Left ventricle myocardium inferior (tissue), 1 donor: ENCODE data around the gene TTC39A. TPM values are rescaled to one million over a fixed set of nuclear protein-coding genes. Genes with fewer than 3 reads are reported as not detected.

Source experiments
- DNase-seq: peaks from one replicate; pipeline ENCODE4 v3.0.0-alpha.2; 2020
- H3K27ac ChIP-seq: fragments of 200-600 bp; replicated peaks from 2 replicates; pipeline ENCODE4 v1.8.0; 2021
- H3K27me3 ChIP-seq: fragments of 200-600 bp; 2 replicates; pipeline ENCODE4 v1.8.0; 2021; ENCODE audit warnings: low read depth
- H3K36me3 ChIP-seq: fragments of 200-600 bp; 2 replicates; pipeline ENCODE4 v1.8.0; 2021
- H3K4me1 ChIP-seq: fragments of 200-600 bp; 2 replicates; pipeline ENCODE4 v1.8.0; 2021
- H3K4me3 ChIP-seq: fragments of 200-600 bp; 2 replicates; pipeline ENCODE4 v1.8.0; 2021; ENCODE audit warnings: mild to moderate bottlenecking, moderate library complexity
- H3K9me3 ChIP-seq: fragments of 200-600 bp; replicated peaks from 2 replicates; pipeline ENCODE4 v1.8.0; 2021
- intact Hi-C: fragments of 100-400 bp; cut with micrococcal nuclease; formaldehyde crosslinking; loops from one replicate; pipeline ENCODE4 v1.11.0; 2022
- total RNA-seq: library from RNA; stranded (reverse); fragmentation: NEBNext Ultra II Directional; extraction: Animal tissue kit (Norgen Biotek cat#: 25700); gene quantifications from one replicate; pipeline ENCODE4 v1.2.1, GENCODE V29; 2021
- TF ChIP-seq, protein P1 (sequence below): fragments of 200-600 bp; IDR thresholded peaks from 2 replicates; pipeline ENCODE4 v1.8.0; 2021; ENCODE audit warnings: antibody characterized with exemption, mild to moderate bottlenecking, borderline replicate concordance
- donor health status: DM: no; HTN: yes; CAD: no; lungs with severe emphysema.

Gene TTC39A
- total RNA-seq, 1 donor from 2014 or later: 25.7 TPM

GRCh38 chr1:51365774-51366173 lies 35.4 kb upstream of the TTC39A start:
- TF ChIP-seq, protein P1, sequence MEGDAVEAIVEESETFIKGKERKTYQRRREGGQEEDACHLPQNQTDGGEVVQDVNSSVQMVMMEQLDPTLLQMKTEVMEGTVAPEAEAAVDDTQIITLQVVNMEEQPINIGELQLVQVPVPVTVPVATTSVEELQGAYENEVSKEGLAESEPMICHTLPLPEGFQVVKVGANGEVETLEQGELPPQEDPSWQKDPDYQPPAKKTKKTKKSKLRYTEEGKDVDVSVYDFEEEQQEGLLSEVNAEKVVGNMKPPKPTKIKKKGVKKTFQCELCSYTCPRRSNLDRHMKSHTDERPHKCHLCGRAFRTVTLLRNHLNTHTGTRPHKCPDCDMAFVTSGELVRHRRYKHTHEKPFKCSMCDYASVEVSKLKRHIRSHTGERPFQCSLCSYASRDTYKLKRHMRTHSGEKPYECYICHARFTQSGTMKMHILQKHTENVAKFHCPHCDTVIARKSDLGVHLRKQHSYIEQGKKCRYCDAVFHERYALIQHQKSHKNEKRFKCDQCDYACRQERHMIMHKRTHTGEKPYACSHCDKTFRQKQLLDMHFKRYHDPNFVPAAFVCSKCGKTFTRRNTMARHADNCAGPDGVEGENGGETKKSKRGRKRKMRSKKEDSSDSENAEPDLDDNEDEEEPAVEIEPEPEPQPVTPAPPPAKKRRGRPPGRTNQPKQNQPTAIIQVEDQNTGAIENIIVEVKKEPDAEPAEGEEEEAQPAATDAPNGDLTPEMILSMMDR: no peak
- intact Hi-C loops: no loop called here
- H3K36me3 ChIP-seq: peaks cover 62% of the 10 kb centered on the region
- no peaks in the 10 kb centered on the region for H3K4me1 ChIP-seq
- no peak overlapping the region for H3K4me3 ChIP-seq
- no peaks in the 10 kb centered on the region for H3K27me3 ChIP-seq
- H3K27ac ChIP-seq: no peak overlapping the region
- H3K9me3 ChIP-seq: no peaks in the 10 kb centered on the region
- DNase-seq: no peak

GRCh38 chr1:51359879-51360278 lies 29.5 kb upstream of the TTC39A start:
- DNase-seq: no peak
- Histone ChIP-seq H3K4me3 (no peak overlapping the region), H3K4me1 (no peaks in the 10 kb centered on the region), H3K27ac (no peak overlapping the region), H3K9me3 (no peaks in the 10 kb centered on the region), H3K36me3 (peaks cover 93% of the 10 kb centered on the region), H3K27me3 (no peaks in the 10 kb centered on the region)
- intact Hi-C loops: no loop called here
- TF ChIP-seq, protein P1: no peak

DNA sequence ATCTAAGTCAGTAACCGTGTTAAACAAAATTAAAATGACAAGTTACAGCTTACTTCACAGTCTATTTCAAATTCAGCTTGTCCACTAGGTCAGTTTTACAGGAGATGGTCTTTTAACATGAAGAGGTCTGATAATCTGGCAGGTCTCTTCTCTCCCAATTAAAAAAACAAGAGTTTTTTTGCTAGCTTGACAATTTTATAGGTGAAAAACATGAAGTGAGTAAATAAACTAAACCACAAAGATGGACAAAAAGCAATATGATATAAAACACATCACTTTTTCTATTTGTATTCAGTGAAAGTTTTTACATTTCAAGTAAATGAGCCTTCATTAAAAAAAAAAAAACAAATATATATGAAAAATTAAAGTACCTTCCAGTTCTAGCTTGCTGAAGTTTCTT lies 25.0 kb upstream of the TTC39A start:
- no peak overlapping the region for H3K4me3 ChIP-seq
- peaks cover 64% of the 10 kb centered on the region for H3K36me3 ChIP-seq
- intact Hi-C loops: no loop called here
- H3K9me3 ChIP-seq: no peaks in the 10 kb centered on the region
- H3K27me3 ChIP-seq: no peaks in the 10 kb centered on the region
- H3K4me1 ChIP-seq: no peaks in the 10 kb centered on the region
- H3K27ac ChIP-seq: no peak overlapping the region
- DNase-seq: no peak
- TF ChIP-seq, protein P1: no peak

- H3K36me3 ChIP-seq: peaks cover 54% of the 10 kb centered on the region
- intact Hi-C loops: no loop called here
- H3K4me3 ChIP-seq: no peak overlapping the region
- no peak overlapping the region for H3K27ac ChIP-seq
- no peaks in the 10 kb centered on the region for H3K27me3 ChIP-seq
- H3K9me3 ChIP-seq: no peaks in the 10 kb centered on the region
- TF ChIP-seq, protein P1: no peak
- H3K4me1 ChIP-seq: no peaks in the 10 kb centered on the region
- DNase-seq: no peak
These were observed 24.1 kb upstream of the TTC39A start for GRCh38 chr1:51354416-51354815.

GRCh38 chr1:51351907-51352306 lies 21.5 kb upstream of the TTC39A start:
- DNase-seq: no peak
- Histone ChIP-seq H3K36me3 (peaks cover 36% of the 10 kb centered on the region), H3K27ac (no peak overlapping the region), H3K4me3 (no peak overlapping the region), H3K27me3 (no peaks in the 10 kb centered on the region), H3K4me1 (no peaks in the 10 kb centered on the region), H3K9me3 (no peaks in the 10 kb centered on the region)
- intact Hi-C loops: no loop called here
- TF ChIP-seq, protein P1: no peak

- Histone ChIP-seq H3K9me3 (no peaks in the 10 kb centered on the region), H3K4me1 (peaks cover 11% of the 10 kb centered on the region), H3K36me3 (peaks cover 16% of the 10 kb centered on the region), H3K27ac (no peak overlapping the region), H3K4me3 (no peak overlapping the region), H3K27me3 (peaks cover 10% of the 10 kb centered on the region)
- no peak for DNase-seq
- TF ChIP-seq, protein P1: no peak
- intact Hi-C loops: no loop called here
These were observed 19.5 kb upstream of the TTC39A start for GRCh38 chr1:51349862-51350261.
